Activated T-helper 17 cell treated with anti-CD3 and anti-CD28 coated beads, Interleukin-2, amount 50 U/mL, for 72 hours (primary cell): ENCODE results near the gene ST6GALNAC2. TPM values are rescaled to one million over a fixed set of nuclear protein-coding genes. Genes with fewer than 3 reads are reported as not detected.
"Not testable (repeated sequence)": the region's sequence is repeated elsewhere in the genome, so short reads cannot be mapped to it uniquely, and the experiment has no call there.

Source experiments
- ATAC-seq: fragments of 150-1000 bp; cut with Tn5 transposase; replicated peaks from 2 replicates; pipeline ENCODE4 v1.10.0; 2021; ENCODE audit warnings: mild to moderate bottlenecking, moderate library complexity
- H3K27ac Mint-ChIP-seq: one replicate; pipeline ENCODE4 v1.8.0; 2022; ENCODE audit warnings: mixed read lengths
- H3K27me3 Mint-ChIP-seq: one replicate; pipeline ENCODE4 v1.8.0; 2022; ENCODE audit warnings: mixed read lengths
- H3K36me3 Mint-ChIP-seq: one replicate; pipeline ENCODE4 v1.8.0; 2022; ENCODE audit warnings: low read depth, mild to moderate bottlenecking, mixed read lengths
- H3K4me1 Mint-ChIP-seq: one replicate; pipeline ENCODE4 v1.8.0; 2022; ENCODE audit warnings: mixed read lengths
- H3K4me3 Mint-ChIP-seq: one replicate; pipeline ENCODE4 v1.8.0; 2022; ENCODE audit warnings: mild to moderate bottlenecking, mixed read lengths
- H3K9me3 Mint-ChIP-seq: one replicate; pipeline ENCODE4 v1.8.0; 2022; ENCODE audit warnings: mixed read lengths
- total RNA-seq, 2 donors: library from RNA; stranded (reverse); gene quantifications; one replicate each; pipeline ENCODE4 v1.2.3, GENCODE V29; 2022

ST6GALNAC2 gene
- under 1 TPM in 1 of 2 donors, not detected in 1; 0.29 TPM for total RNA-seq

GRCh38 chr17:76585649-76586593 is at the start of gene ST6GALNAC2:
TSS of gene ST6GALNAC2 (minus strand) at chr17:76585860. CDS start at chr17:76585808, 52 bp downstream.
- Mint-ChIP-seq H3K4me3 (peak within 1 kb of the TSS; percentile 61), H3K27ac (no peak within 1 kb of the TSS), H3K9me3 (no peaks in the 10 kb centered on the region), H3K4me1 (no peaks in the 10 kb centered on the region), H3K36me3 (peaks cover 4% of the 10 kb centered on the region), H3K27me3 (peaks cover 35% of the 10 kb centered on the region)
- ATAC-seq, result peak; percentile 85

GRCh38 chr17:76635039-76635438 is 49.4 kb upstream of the ST6GALNAC2 start:
- Mint-ChIP-seq H3K9me3 (no peaks in the 10 kb centered on the region), H3K4me1 (no peaks in the 10 kb centered on the region), H3K36me3 (no peaks in the 10 kb centered on the region), H3K27me3 (peaks cover 3% of the 10 kb centered on the region), H3K4me3 (no peak overlapping the region), H3K27ac (peak overlapping the region; percentile 24)
- ATAC-seq, result no peak

GRCh38 chr17:76633628-76634328 is 48.1 kb upstream of the ST6GALNAC2 start:
- Mint-ChIP-seq H3K27me3 (peaks cover 3% of the 10 kb centered on the region), H3K9me3 (no peaks in the 10 kb centered on the region), H3K4me3 (no peak overlapping the region), H3K4me1 (no peaks in the 10 kb centered on the region), H3K36me3 (no peaks in the 10 kb centered on the region), H3K27ac (no peak overlapping the region)
- no peak for ATAC-seq

- no peaks in the 10 kb centered on the region for H3K4me1 Mint-ChIP-seq
- H3K27ac Mint-ChIP-seq, result no peak overlapping the region
- H3K27me3 Mint-ChIP-seq, result peaks cover 3% of the 10 kb centered on the region
- H3K9me3 Mint-ChIP-seq, result no peaks in the 10 kb centered on the region
- peak; percentile 52 for ATAC-seq
- H3K4me3 Mint-ChIP-seq, result no peak overlapping the region
- H3K36me3 Mint-ChIP-seq, result no peaks in the 10 kb centered on the region
These were observed 46.3 kb upstream of the ST6GALNAC2 start for GRCh38 chr17:76631821-76632565.

- Mint-ChIP-seq H3K27ac (no peak overlapping the region), H3K36me3 (no peaks in the 10 kb centered on the region), H3K4me3 (no peak overlapping the region), H3K27me3 (peaks cover 3% of the 10 kb centered on the region), H3K4me1 (no peaks in the 10 kb centered on the region), H3K9me3 (no peaks in the 10 kb centered on the region)
- ATAC-seq, result no peak
These were observed 44.5 kb upstream of the ST6GALNAC2 start for GRCh38 chr17:76630151-76630550.

GRCh38 chr17:76627510-76627909 is 41.9 kb upstream of the ST6GALNAC2 start:
- H3K36me3 Mint-ChIP-seq, result no peaks in the 10 kb centered on the region
- H3K4me3 Mint-ChIP-seq, result no peak overlapping the region
- H3K27me3 Mint-ChIP-seq, result peaks cover 6% of the 10 kb centered on the region
- no peaks in the 10 kb centered on the region for H3K9me3 Mint-ChIP-seq
- peaks cover 6% of the 10 kb centered on the region for H3K4me1 Mint-ChIP-seq
- H3K27ac Mint-ChIP-seq, result no peak overlapping the region
- no peak for ATAC-seq

- H3K27me3 Mint-ChIP-seq, result peaks cover 6% of the 10 kb centered on the region
- H3K27ac Mint-ChIP-seq, result no peak overlapping the region
- no peak for ATAC-seq
- no peak overlapping the region for H3K4me3 Mint-ChIP-seq
- peaks cover 6% of the 10 kb centered on the region for H3K4me1 Mint-ChIP-seq
- no peaks in the 10 kb centered on the region for H3K36me3 Mint-ChIP-seq
- H3K9me3 Mint-ChIP-seq, result no peaks in the 10 kb centered on the region
These were observed 40.8 kb upstream of the ST6GALNAC2 start for GRCh38 chr17:76626442-76626841.

- peaks cover 6% of the 10 kb centered on the region for H3K27me3 Mint-ChIP-seq
- H3K4me1 Mint-ChIP-seq, result peaks cover 6% of the 10 kb centered on the region
- no peak overlapping the region for H3K4me3 Mint-ChIP-seq
- no peak for ATAC-seq
- H3K9me3 Mint-ChIP-seq, result no peaks in the 10 kb centered on the region
- no peak overlapping the region for H3K27ac Mint-ChIP-seq
- no peaks in the 10 kb centered on the region for H3K36me3 Mint-ChIP-seq
These were observed 39.8 kb upstream of the ST6GALNAC2 start for GRCh38 chr17:76625496-76625895.

GRCh38 chr17:76623271-76624146 is 37.8 kb upstream of the ST6GALNAC2 start:
- peaks cover 6% of the 10 kb centered on the region for H3K27me3 Mint-ChIP-seq
- H3K4me3 Mint-ChIP-seq, result no peak overlapping the region
- peaks cover 6% of the 10 kb centered on the region for H3K4me1 Mint-ChIP-seq
- no peaks in the 10 kb centered on the region for H3K36me3 Mint-ChIP-seq
- peak; percentile 94 for ATAC-seq
- H3K27ac Mint-ChIP-seq, result no peak overlapping the region
- H3K9me3 Mint-ChIP-seq, result no peaks in the 10 kb centered on the region

GRCh38 chr17:76617838-76618237 is 32.2 kb upstream of the ST6GALNAC2 start:
- Mint-ChIP-seq H3K4me3 (no peak overlapping the region), H3K36me3 (no peaks in the 10 kb centered on the region), H3K9me3 (no peaks in the 10 kb centered on the region), H3K27me3 (no peaks in the 10 kb centered on the region), H3K27ac (no peak overlapping the region), H3K4me1 (no peaks in the 10 kb centered on the region)
- no peak for ATAC-seq

- Mint-ChIP-seq H3K27ac (no peak overlapping the region), H3K4me1 (no peaks in the 10 kb centered on the region), H3K36me3 (no peaks in the 10 kb centered on the region), H3K4me3 (no peak overlapping the region), H3K9me3 (no peaks in the 10 kb centered on the region), H3K27me3 (peaks cover 3% of the 10 kb centered on the region)
- ATAC-seq, result no peak
These were observed 29.4 kb upstream of the ST6GALNAC2 start for GRCh38 chr17:76614912-76615617.

- H3K27me3 Mint-ChIP-seq, H3K9me3 Mint-ChIP-seq: not testable (repeated sequence)
These were observed 28.6 kb upstream of the ST6GALNAC2 start for GRCh38 chr17:76614064-76614759.

More at GRCh38 chr17:76614064-76614759, 28.6 kb upstream of the ST6GALNAC2 start:
- not testable (repeated sequence) for ATAC-seq, H3K4me3 Mint-ChIP-seq, H3K36me3 Mint-ChIP-seq, H3K27ac Mint-ChIP-seq, H3K4me1 Mint-ChIP-seq
